Activated CD4-positive, CD25-positive, alpha-beta regulatory T cell treated with anti-CD3 and anti-CD28 coated beads, Interleukin-2, amount 50 U/mL, for 72 hours (primary cell): ENCODE measurements around the gene HNRNPM.
A peak's percentile ranks its signal among the peaks of the same experiment; 100 is the strongest.
"Not testable (repeated sequence)": the region's sequence is repeated elsewhere in the genome, so short reads cannot be mapped to it uniquely, and the experiment has no call there.

ENCODE experiments used
- DNase-seq: peaks from one replicate; pipeline ENCODE4 v3.0.0; 2021

Gene HNRNPM

GRCh38 chr19:8426283-8426682 lies 18.5 kb upstream of the HNRNPM start:
- no peak for DNase-seq

DNA sequence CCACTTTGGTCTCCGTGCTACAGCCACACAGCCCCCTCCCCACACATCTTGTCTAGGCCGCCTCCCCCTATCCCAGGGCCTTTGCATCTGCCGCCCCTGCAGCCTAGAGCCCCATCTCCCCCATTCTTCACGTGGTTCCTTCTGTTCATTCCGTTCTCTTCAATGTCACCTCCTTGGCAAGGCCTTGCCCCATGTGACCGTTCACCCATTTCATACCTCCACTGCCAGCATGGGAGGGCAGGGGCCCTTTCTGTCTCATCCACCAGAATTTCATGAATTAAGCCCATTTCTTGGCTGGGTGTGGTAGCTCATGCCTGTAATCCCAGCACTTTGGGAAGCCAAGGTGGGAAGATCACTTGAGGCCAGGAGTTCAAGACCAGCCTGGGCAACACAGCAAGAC lies 15.7 kb upstream of the HNRNPM start:
- no peak for DNase-seq

- no peak for DNase-seq
These were observed 14.9 kb upstream of the HNRNPM start for GRCh38 chr19:8429826-8430225.

GRCh38 chr19:8430650-8431049 lies 14.1 kb upstream of the HNRNPM start:
- DNase-seq = no peak

DNA sequence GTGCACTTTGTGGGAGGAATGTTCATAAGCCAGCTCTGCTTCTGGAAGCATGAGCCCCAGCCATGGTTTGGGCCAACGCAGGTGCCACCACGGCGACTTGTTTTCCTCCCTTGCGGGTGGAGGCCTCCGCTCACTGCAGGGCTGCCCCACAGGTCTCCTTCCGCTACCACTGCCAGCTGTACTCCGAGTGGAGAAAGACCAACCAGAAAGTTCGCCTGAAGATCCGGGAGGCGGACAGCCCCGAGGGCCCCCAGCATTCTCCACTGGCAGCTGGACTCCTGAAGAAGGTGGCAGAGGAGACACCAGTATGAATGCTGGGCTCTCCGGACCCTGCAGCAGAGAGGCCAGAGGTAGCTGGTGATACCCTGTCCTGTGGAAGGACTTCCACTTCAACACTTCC lies 6.5 kb upstream of the HNRNPM start:
- no peak for DNase-seq

DNA sequence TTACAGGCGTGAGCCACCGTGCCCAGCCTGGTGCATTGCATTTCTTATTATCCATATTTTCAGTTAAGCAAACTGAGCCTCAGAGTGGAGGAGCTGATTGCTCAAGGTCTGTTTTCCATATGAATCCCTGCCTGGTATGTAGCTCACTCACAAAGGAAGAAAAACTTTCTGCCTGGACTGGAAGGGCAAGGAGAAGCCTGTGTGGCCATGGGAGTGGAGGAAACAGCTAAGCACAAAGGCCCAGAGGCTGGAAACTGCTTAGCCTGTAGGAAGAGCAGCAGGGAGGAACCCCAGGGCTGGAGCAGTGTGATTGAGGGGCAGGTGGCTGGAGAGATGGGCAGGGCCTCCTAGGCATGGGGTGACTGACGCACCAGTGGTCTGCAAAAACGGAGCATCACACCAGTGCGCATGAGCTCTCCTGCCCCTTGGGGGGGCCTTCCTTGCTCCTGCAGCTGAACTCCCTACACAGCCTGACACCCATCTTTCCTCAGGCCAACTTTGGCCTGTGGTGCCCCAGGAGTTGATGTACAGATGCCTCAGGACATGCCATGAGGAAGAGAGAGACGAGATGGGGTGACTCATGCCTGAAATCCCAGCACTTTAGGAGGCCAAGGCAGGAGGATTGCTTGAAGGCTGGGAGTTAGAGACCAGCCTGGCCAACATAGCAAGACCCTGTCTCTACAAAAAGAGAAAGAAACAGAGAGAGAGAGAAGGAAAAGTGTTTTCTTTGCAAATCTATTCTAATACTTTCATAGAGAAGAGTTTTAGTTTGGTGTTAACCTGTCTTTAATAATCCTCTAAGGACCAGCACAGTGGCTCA lies 2.8 kb upstream of the HNRNPM start:
- DNase-seq = no peak

GRCh38 chr19:8444140-8444676 lies 567 bp upstream of the HNRNPM start:
- not testable (repeated sequence) for DNase-seq

GRCh38 chr19:8445488-8446001 lies 770 bp downstream of the HNRNPM start:
- DNase-seq = peak; percentile 55

- DNase-seq = no peak
These were observed 1.4 kb downstream of the HNRNPM start for GRCh38 chr19:8446061-8446709.

- DNase-seq = no peak
These were observed 5.1 kb downstream of the HNRNPM start for GRCh38 chr19:8449830-8450229.

DNA sequence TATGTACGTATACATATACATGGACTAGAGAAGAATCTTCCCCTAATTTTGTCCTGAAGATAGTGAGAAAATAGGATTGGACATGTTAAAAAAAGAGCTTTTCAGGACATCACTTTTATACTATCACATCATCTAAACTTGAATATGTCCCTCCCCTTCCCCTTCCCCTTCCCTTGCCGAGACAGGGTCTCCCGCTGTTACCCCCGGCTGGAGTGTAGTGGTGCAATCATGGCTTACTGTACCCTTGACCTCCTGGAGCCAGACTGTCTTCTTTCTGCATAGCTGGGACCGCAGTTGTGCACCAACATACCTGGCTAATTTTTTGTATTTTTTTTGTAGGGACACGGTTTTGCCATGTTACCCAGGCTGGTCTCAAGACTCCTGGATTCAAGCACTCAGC lies 6.6 kb downstream of the HNRNPM start:
- DNase-seq = no peak

GRCh38 chr19:8451885-8452284 lies 7.1 kb downstream of the HNRNPM start:
- no peak for DNase-seq

DNA sequence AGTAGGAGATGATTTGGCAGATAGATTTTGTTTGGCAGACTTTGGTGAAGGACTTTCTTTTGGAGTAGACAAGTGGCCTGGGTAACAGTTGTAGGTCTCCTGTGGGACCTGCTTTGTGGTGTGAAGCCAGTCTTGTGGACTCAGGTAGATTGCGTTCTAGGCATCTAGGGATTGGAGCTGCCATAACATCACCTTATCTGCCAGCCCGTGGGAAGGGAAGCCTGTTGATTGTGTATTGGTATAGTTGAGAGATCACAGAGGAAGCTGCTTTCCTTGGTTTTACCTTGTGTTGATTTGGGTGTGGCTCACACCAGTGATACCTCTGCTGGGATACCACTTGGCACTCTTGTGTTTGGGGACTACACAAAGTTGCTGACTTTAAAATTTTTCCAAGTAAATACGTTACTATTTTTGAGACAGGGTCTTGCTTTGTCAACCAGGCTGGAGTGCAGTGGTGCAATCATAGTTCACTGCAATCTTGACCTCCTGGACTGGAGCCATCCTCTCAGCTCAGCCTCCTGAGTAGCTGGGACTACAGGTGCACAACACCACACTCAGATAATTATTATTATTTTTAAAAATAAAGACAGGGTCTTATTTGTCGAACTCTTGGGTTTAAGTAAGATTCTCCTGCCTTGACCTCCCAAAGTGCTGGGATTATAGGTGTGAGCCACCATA lies 7.8 kb downstream of the HNRNPM start:
- no peak for DNase-seq

- DNase-seq = no peak
These were observed 8.8 kb downstream of the HNRNPM start for GRCh38 chr19:8453616-8454015.

GRCh38 chr19:8454218-8454617 lies 9.4 kb downstream of the HNRNPM start:
- DNase-seq = no peak

DNA sequence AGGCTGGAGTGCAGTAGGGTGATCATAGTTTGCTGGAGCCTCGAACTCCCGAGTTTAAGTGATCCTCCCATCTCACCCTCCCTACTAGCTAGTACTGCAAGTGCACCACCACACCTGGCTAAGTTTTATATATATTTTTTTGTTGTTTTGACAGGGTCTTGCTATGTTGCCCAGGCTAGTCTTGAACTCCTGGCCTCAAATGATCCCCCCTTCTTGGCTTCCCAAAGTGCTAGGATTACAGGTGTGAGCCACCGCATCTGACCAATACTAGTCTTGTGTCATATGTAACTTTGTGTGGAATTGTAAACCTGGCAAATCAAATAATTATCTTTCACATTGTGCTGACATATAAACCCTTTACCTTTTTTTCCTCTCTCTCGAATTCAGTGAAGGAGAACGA lies 10.2 kb downstream of the HNRNPM start:
- no peak for DNase-seq

DNA sequence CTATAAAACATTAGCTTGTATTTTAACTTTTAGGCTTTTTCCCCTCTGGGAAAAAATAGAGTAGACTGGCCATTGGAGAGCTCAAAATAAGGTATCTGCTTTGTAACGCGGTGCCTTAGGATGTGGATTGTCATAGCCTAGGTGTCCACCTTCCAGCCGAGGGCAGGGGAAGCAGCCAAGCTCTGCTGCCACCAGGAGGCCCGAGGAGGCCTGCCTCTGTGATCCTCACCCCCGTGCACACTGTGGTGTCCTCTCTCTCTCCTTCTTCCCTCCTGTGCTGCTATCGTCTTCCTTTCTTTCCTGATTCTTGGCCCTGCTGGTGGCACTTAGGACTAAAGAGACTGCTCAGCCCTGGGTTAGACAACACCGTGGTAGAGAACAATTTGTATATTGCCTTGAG lies 11.3 kb downstream of the HNRNPM start:
- no peak for DNase-seq

DNA sequence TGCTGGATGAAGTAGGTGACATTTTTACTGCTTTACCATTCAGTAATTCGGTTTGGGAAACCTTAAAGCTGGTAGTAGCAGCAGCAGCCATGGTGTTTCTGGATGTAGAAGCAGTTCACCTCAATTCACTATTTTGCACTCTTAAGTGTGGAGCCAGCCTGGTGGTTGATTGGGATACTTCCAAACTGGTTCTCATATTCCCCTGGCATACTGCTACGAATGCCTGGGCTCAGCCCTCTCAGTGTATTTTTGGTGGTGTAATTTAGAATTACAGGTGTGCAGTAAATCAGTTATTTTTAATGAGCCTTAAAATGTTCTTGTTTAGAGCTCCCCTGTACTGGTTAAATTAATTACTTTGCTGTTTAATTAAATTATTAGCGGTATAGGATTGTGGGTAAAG lies 12.4 kb downstream of the HNRNPM start:
- DNase-seq = no peak

GRCh38 chr19:8457827-8458226 lies 13.1 kb downstream of the HNRNPM start:
- DNase-seq = no peak

GRCh38 chr19:8458380-8458779 lies 13.6 kb downstream of the HNRNPM start:
- no peak for DNase-seq

- DNase-seq = no peak
These were observed 14.3 kb downstream of the HNRNPM start for GRCh38 chr19:8459095-8459494.

DNA sequence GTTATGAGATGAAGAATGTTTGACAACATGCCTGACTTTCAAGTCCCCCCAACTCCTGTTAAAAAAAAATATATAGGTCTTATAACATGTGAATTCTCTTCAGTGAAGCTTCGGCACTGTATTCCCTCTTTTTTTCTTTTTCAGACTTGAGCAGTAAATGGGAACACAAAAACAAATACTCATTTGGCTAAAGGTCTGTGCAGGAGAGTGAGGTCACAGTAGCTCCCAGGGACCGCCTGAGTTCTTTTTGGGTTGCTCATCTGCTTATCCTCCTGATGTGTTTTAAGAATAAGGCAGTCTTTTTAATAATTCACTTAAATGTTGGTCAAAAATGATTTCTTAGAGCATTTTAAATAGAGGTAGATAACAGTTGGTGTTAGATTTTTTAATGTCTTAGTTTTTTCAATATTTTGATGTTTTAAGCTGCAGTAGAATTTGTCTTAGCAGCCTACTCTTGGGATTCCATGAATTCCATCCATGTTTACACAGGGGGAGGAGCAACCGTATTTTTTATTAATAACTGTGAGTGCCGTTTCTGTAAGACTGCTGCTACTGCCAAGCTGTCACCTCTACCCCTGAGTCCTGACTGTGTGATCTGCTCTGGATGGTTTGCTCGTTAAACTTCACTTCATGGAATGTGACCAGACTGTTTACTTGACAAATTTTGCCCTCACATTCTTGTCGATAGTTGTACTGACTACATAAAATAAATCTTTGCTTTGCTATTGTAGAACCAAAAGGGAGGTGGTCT lies 14.9 kb downstream of the HNRNPM start:
- DNase-seq = no peak
